Psoas muscle (tissue), 8 donors: ENCODE measurements around the gene USP16. TPM values are rescaled to one million over a fixed set of nuclear protein-coding genes. Genes with fewer than 3 reads are reported as not detected.

Experiments
- ATAC-seq, 4 donors: fragments of 200-7000 bp; cut with Tn5 transposase; one replicate each; pipeline ENCODE4 v1.9.1; 2020; ENCODE audit warnings: moderate library complexity in 3 of 4, mild to moderate bottlenecking in 2 of 4
- DNase-seq, 2 donors: peaks; one replicate each; pipeline ENCODE4 v3.0.0-alpha.2; 2020
- H3K27ac ChIP-seq: fragments of 200-600 bp; one replicate; pipeline ENCODE4 v1.8.0; 2022
- H3K27me3 ChIP-seq, 3 donors: fragments of 200-600 bp in 1 of 3; one replicate each; pipeline versions ENCODE4 v1.6.1 to v1.8.0; 2013 to 2022; ENCODE audit warnings: low read length in 2 of 3, mild to moderate bottlenecking in 2 of 3, moderate library complexity in 1 of 3; ENCODE audit not compliant: insufficient read depth in 3 of 3
- H3K36me3 ChIP-seq, 2 donors: fragments of 200-600 bp in 1 of 2; one replicate each; pipeline versions ENCODE4 v1.6.1 to v1.8.0; 2013 to 2022; ENCODE audit warnings: low read depth in 1 of 2, mild to moderate bottlenecking in 1 of 2, moderate library complexity in 1 of 2; ENCODE audit not compliant: insufficient read depth in 1 of 2
- H3K4me1 ChIP-seq: fragments of 200-600 bp; one replicate; pipeline ENCODE4 v1.8.0; 2022
- H3K4me3 ChIP-seq: fragments of 200-600 bp; one replicate; pipeline ENCODE4 v1.8.0; 2022; ENCODE audit warnings: mild to moderate bottlenecking
- H3K9me3 ChIP-seq: fragments of 200-600 bp; one replicate; pipeline ENCODE4 v1.8.0; 2022
- WGBS, 3 donors: extraction: QIAGEN DNeasy Blood & Tissue Kit; methylation state at CpG; one replicate each; pipeline versions ENCODE4 v1.1.6 to v1.1.7; 2013; 5-methylcytosine and 5-hydroxymethylcytosine counted together
- intact Hi-C, 2 donors: fragments of 100-400 bp; cut with DNase I; formaldehyde crosslinking; loops; one replicate each; pipeline versions ENCODE4 v1.11.0 to v1.14.2; 2022
- polyA plus RNA-seq, 3 donors: library from polyadenylated mRNA; stranded (reverse); fragments of 200-250 nt; gene quantifications; one replicate each; pipeline ENCODE4 v1.2.3, GENCODE V29; 2013
- total RNA-seq, 4 donors: library from RNA; stranded (reverse); fragmentation: NEBNext Ultra II Directional in 2 of 4; extraction: Animal tissue kit (Norgen Biotek cat#: 25700) in 2 of 4; gene quantifications; one replicate each; pipeline versions ENCODE4 v1.2.1 to v1.2.4, GENCODE V29; 2021 to 2023
- TF ChIP-seq, protein P1 (sequence below): fragments of 200-600 bp; IDR thresholded peaks from one replicate; pipeline ENCODE4 v1.8.0; 2022; ENCODE audit warnings: antibody characterized with exemption
- donor health status: healthy with polysubstance abuse.
- donor health status: DM: no; HTN: no; CAD: no; lungs with moderate emphysema.
- donor health status: Bipolar disorder and iron deficiency.
- donor health status: healthy.
- donor health status: DM: yes; HTN: yes; CAD: no.
- donor health status: DM: no; HTN: no; CAD: no.
- donor health status: DM: no; HTN: no; CAD: no.
- donor health status: DM: yes; HTN: yes; CAD: no.

USP16 gene
- total and polyA plus RNA-seq, 7 donors = 26.3 to 45.1 (median 38.0) TPM

DNA sequence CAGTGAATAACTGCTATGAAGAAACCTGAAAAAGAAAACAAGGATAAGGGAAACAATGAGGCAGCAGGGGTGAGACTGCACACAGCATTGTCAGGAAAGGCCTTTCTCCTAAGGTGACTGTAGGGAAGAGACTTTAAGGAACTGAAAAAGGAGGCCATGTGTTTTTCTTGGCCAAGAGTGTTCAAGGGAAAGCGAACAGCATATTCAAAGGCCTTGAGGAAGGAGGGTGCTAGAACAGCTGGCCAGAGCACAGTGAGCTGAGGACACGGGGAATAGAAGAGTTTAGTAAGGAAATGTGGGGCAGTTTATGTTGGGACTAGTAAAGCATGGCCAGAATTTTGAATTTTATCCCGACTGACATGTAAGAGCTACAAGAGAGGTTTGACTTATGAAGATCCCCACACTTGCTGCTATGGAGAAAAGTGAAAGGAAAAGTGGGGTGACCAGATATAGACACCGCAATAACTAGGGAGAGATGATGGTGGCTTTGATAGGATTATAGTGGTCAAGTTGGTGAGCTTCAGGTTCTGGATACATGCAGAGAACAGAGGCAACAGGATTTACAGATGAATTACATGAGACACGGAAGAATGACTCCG, 6.7 kb upstream of the USP16 start:
- Histone ChIP-seq H3K9me3 (no peaks in the 10 kb centered on the region), H3K27ac (peak overlapping the region; percentile 90), H3K27me3 (no peaks in the 10 kb centered on the region), H3K36me3 (no peaks in the 10 kb centered on the region), H3K4me1 (no peaks in the 10 kb centered on the region), H3K4me3 (peak overlapping the region; percentile 94)
- WGBS, 3 donors = 65 to 80% (median 75%) methylated on average over 6 of the region's 6 CpGs
- DNase-seq = no peak
- TF ChIP-seq, protein P1, sequence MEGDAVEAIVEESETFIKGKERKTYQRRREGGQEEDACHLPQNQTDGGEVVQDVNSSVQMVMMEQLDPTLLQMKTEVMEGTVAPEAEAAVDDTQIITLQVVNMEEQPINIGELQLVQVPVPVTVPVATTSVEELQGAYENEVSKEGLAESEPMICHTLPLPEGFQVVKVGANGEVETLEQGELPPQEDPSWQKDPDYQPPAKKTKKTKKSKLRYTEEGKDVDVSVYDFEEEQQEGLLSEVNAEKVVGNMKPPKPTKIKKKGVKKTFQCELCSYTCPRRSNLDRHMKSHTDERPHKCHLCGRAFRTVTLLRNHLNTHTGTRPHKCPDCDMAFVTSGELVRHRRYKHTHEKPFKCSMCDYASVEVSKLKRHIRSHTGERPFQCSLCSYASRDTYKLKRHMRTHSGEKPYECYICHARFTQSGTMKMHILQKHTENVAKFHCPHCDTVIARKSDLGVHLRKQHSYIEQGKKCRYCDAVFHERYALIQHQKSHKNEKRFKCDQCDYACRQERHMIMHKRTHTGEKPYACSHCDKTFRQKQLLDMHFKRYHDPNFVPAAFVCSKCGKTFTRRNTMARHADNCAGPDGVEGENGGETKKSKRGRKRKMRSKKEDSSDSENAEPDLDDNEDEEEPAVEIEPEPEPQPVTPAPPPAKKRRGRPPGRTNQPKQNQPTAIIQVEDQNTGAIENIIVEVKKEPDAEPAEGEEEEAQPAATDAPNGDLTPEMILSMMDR = no peak
- intact Hi-C loops = no loop called here
- no peak for ATAC-seq

DNA sequence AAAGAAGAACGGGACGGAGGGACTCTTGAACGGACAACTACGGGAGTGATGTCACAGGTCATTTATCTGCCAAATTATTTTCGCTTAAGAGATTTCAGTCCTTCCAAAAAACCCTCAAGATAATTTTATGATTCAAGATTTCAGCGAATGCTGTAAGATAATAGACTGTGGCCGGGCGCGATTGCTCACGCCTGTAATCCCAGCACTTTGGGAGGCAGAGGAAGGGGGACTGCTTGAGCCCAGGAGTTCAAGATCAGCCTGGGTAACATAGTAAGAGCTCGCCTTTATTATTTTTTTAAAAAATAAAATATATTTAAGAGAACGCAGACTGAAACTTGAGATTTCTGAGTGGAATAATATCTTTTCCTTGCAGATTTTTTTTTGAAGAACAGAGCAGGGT, 5.9 kb upstream of the USP16 start:
- Histone ChIP-seq H3K4me3 (peak overlapping the region; percentile 94), H3K27me3 (no peaks in the 10 kb centered on the region), H3K27ac (peak overlapping the region; percentile 90), H3K36me3 (no peaks in the 10 kb centered on the region), H3K4me1 (no peaks in the 10 kb centered on the region), H3K9me3 (no peaks in the 10 kb centered on the region)
- no peak for DNase-seq
- intact Hi-C loops = no loop called here
- ATAC-seq = peak; percentile 29 to 63 (median 41)
- TF ChIP-seq, protein P1 = no peak
- 4 to 10% (median 7%) methylated on average over 12 of the region's 12 CpGs for WGBS, 3 donors

DNA sequence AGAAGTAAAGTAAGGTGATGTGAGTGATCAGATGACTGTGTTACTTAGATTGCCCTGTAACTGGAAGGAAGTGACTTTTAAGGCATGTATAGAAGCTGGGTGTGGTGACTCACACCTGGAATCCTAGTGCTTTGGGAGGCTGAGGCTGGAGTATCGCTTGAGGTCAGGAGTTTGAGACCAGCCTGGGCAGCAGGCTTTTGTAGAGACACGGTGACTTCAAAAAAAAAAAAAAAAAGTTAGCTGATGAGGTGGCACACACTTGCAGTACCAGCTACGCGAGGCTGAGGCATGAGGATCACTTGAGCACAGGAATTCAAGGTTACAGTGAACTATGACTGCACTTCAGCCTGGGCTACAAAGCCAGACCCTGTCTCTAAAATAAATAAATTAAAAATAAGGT, 2.3 kb upstream of the USP16 start:
- H3K4me1 ChIP-seq = peaks cover 17% of the 10 kb centered on the region
- no peak overlapping the region for H3K27ac ChIP-seq
- DNase-seq (no peak), ATAC-seq (no peak)
- intact Hi-C loops = no loop called here
- WGBS, 3 donors = 79 to 88% (median 81%) methylated on average over 4 of the region's 4 CpGs
- H3K36me3 ChIP-seq = no peaks in the 10 kb centered on the region
- H3K27me3 ChIP-seq = no peaks in the 10 kb centered on the region
- TF ChIP-seq, protein P1 = no peak
- no peaks in the 10 kb centered on the region for H3K9me3 ChIP-seq
- no peak overlapping the region for H3K4me3 ChIP-seq

DNA sequence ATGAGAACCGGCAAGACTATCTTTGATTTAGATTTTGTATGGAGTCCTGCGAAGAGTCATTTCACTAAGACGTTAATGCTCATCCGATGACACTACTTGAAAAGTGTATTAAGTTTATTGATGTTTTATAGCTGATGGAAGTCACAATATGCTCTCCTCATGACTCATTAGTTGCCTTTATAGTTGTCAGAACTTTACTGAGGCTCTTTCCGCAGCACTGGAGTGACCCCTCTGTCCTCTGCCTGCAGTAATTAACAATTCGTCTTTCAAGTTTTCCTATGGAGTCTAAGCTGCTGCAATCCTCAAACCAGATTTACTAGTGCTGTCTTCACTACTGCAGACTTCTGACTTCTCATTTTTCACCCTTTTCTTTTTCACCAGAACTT, 853 bp downstream of the USP16 start:
- Histone ChIP-seq H3K36me3 (peaks cover 0 to 22% of the 10 kb centered on the region in 2 donors), H3K4me1 (peaks cover 18% of the 10 kb centered on the region), H3K9me3 (no peaks in the 10 kb centered on the region), H3K27ac (peak overlapping the region; percentile 99), H3K27me3 (no peaks in the 10 kb centered on the region), H3K4me3 (peak overlapping the region; percentile 79)
- TF ChIP-seq, protein P1 = no peak
- intact Hi-C loops = loop anchor here (5.0 kb wide), 3 partner anchors 33 to 47 kb away; partner anchors contain the start of genes CCT8 (in 1 of the 2) and LTN1 (in 1 of the 2)
- 1 to 2% (median 1%) methylated on average over 6 of the region's 6 CpGs for WGBS, 3 donors
- no peak for DNase-seq
- ATAC-seq = peak in 1 of 4 donors; percentile 23

DNA sequence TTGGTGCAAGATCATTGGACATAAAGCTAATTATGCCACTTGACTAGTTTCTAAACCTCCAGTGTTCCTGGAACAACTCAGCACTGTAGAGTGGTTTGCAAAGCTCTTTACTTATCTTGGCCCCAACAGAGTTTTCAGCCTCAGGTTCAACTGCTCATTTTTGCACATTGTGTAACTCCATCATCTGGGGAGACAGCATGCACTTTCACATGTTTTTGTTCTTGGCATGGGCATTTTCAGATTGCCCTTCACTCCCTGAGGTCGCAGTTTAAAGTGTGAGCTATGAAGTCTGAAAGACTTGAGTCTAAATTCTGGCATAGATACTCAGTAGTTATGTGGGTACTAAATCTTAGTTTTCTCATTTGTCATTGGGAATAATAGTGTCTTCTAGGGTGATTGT, 5.1 kb downstream of the USP16 start:
- ATAC-seq = no peak

More for the DNA sequence above, 5.1 kb downstream of the USP16 start:
- Histone ChIP-seq H3K27me3 (no peaks in the 10 kb centered on the region), H3K27ac (no peak overlapping the region), H3K4me1 (peaks cover 18% of the 10 kb centered on the region), H3K9me3 (no peaks in the 10 kb centered on the region), H3K36me3 (peaks cover 0 to 64% of the 10 kb centered on the region in 2 donors), H3K4me3 (no peak overlapping the region)
- intact Hi-C loops = loop anchor here (5.0 kb wide), 3 partner anchors 33 to 43 kb away; partner anchors contain the start of genes CCT8 (in 1 of the 2) and LTN1 (in 1 of the 2)
- TF ChIP-seq, protein P1 = no peak
- DNase-seq = no peak
- 86 to 91% (median 90%) methylated on average over 1 of the region's 1 CpG for WGBS, 3 donors
